BJ (cell line): ENCODE results near the gene TYRP1. TPM values are rescaled to one million over a fixed set of nuclear protein-coding genes. Genes with fewer than 3 reads are reported as not detected.

Source experiments
- CTCF ChIA-PET: fragments of 350-600 bp; formaldehyde crosslinking; extraction: SDS; loops from one replicate; lab custom pipeline; 2021; ENCODE audit warnings: antibody characterized with exemption, inconsistent platforms; lab: Yijun Ruan, JAX
- POLR2A ChIA-PET: fragments of 300-600 bp; sonication (Branson Sonifier 250); formaldehyde crosslinking; extraction: SDS; loops from one replicate; lab custom pipeline; 2021; ENCODE audit warnings: antibody characterized with exemption; lab: Charles Lee
- DNase-seq: peaks from one replicate; pipeline ENCODE4 v3.0.0-alpha.2; 2011; ENCODE audit warnings: low read depth
- H3K27me3 ChIP-seq: 2 replicates; pipeline ENCODE4 v1.6.0; 2011; ENCODE audit warnings: low read length; ENCODE audit not compliant: control insufficient read depth, insufficient read depth
- H3K36me3 ChIP-seq: 2 replicates; pipeline ENCODE4 v1.5.1; 2011; ENCODE audit warnings: low read length; ENCODE audit not compliant: control insufficient read depth, insufficient read depth
- H3K4me3 ChIP-seq: 2 replicates; pipeline ENCODE4 v1.5.1; 2011; ENCODE audit warnings: low read depth, mild to moderate bottlenecking, control low read depth, low read length
- CTCF ChIP-seq: IDR thresholded peaks from 2 replicates; pipeline ENCODE4 v1.5.1; 2011; ENCODE audit warnings: low read depth, mild to moderate bottlenecking, control low read depth, inconsistent platforms, low read length, moderate library complexity; ENCODE audit not compliant: insufficient read depth
- polyA plus RNA-seq: library from polyadenylated mRNA; depleted of rRNA; stranded (reverse); fragments of >200 nt; gene quantifications from 2 replicates; pipeline ENCODE4 v1.2.3, GENCODE V29; 2011

TYRP1 gene
- polyA plus RNA-seq, 1 experiment = 0.13 TPM

DNA sequence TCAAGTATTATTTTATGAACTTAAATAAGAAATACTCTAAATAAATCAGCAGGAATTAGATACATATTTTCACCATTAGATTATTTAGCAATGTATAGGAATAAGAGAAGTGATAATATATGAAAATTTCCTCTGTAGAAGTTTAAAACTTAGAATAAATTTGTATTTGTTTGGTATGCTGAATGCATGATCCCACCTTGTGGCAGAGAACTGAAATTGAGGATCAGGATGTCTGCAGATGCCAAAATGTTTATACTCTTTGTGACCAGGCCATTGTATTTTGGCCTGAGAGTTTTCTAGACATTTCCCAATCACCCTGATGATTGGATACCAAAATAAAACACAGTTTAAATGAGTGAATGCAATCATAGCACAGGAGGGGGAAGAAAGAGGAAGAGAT is 6.3 kb downstream of the TYRP1 start:
- DNase-seq = no peak
- Histone ChIP-seq H3K27me3 (no peaks in the 10 kb centered on the region), H3K36me3 (no peaks in the 10 kb centered on the region), H3K4me3 (no peak overlapping the region)
- CTCF ChIA-PET = interaction anchor here (0.9 to 1.4 kb wide), 2 partner anchors 19 to 24 kb away, joined by 3 to 5 read pairs; no protein-coding TSS in a partner anchor
- peak; percentile 49 for TF ChIP-seq CTCF
- POLR2A ChIA-PET = no interaction called here

- POLR2A ChIA-PET = no interaction called here
- CTCF ChIA-PET = no interaction called here
- no peak for TF ChIP-seq CTCF
- DNase-seq = no peak
- H3K36me3 ChIP-seq = no peaks in the 10 kb centered on the region
- H3K27me3 ChIP-seq = no peaks in the 10 kb centered on the region
- no peak overlapping the region for H3K4me3 ChIP-seq
These were observed 7.9 kb downstream of the TYRP1 start for GRCh38 chr9:12701126-12701525.

GRCh38 chr9:12702160-12702758 is 9.1 kb downstream of the TYRP1 start:
- TF ChIP-seq CTCF = peak; percentile 59
- DNase-seq = no peak
- ChIA-PET CTCF (interaction anchor here (0.5 to 1.4 kb wide), 9 partner anchors 12 to 727 kb away, joined by 3 to 5 read pairs (median 4); no protein-coding TSS in a partner anchor), POLR2A (no interaction called here)
- Histone ChIP-seq H3K4me3 (no peak overlapping the region), H3K36me3 (no peaks in the 10 kb centered on the region), H3K27me3 (no peaks in the 10 kb centered on the region)

- POLR2A ChIA-PET = no interaction called here
- CTCF ChIA-PET = interaction anchor here (0.6 to 2.2 kb wide), 2 partner anchors 10 to 15 kb away, joined by 3 to 15 read pairs; no protein-coding TSS in a partner anchor
- Histone ChIP-seq H3K36me3 (no peaks in the 10 kb centered on the region), H3K27me3 (no peaks in the 10 kb centered on the region), H3K4me3 (no peak overlapping the region)
- DNase-seq = no peak
- TF ChIP-seq CTCF = no peak
These were observed 10.8 kb downstream of the TYRP1 start for GRCh38 chr9:12703996-12704395.

DNA sequence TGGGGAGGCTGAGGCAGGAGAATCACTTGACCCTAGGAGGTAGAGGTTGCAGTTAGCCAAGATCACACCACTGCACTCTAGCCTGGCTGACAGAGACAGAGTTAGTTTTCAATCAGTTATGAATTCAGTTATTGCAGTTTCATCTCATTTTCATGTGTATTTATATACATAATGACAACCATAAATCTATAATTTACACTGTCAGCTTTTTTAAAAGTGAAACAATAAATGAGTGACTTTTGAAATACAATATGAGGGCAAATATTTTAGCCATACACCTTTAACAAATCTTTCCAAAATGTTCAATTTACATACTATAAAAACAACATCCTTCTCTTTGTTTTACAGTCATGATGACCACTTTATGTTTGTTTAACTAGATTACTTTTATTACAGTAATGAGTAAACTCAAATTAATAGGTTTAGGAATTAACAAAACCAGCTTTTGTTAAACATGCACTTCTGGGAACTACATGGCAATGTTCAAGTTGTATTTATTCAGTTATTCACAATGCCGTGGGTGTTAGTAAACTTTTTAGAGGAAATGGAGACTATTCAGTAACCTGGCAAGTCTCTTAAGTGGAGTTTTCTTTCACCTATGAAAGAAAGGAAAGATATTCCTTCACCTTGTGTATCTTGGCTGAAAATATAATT is 12.7 kb downstream of the TYRP1 start:
- POLR2A ChIA-PET = no interaction called here
- CTCF ChIA-PET = interaction anchor here (2.2 kb wide), 1 partner anchor 13 kb away, joined by 15 read pairs; no protein-coding TSS in a partner anchor
- no peak for TF ChIP-seq CTCF
- Histone ChIP-seq H3K36me3 (no peaks in the 10 kb centered on the region), H3K27me3 (no peaks in the 10 kb centered on the region), H3K4me3 (no peak overlapping the region)
- DNase-seq = no peak
